HL-60 (cell line): Measurements from ENCODE around the gene CPNE4.

ENCODE experiments used
- DNase-seq, 2 experiments: peaks; one replicate each; pipeline ENCODE4 v3.0.0-alpha.2; 2010 to 2020; ENCODE audit warnings: low read depth in 1 of 2, low spot score in 1 of 2
- H3K27ac ChIP-seq: fragments of 250-450 bp; sonication (Bioruptor Pico); replicated peaks from 2 replicates; pipeline ENCODE4 v1.5.1; 2020; ENCODE audit warnings: mild to moderate bottlenecking, moderate library complexity
- H3K27me3 ChIP-seq: fragments of 250-450 bp; sonication (Bioruptor Pico); 2 replicates; pipeline ENCODE4 v1.5.1; 2021; ENCODE audit warnings: mild to moderate bottlenecking, moderate library complexity; ENCODE audit not compliant: insufficient read depth, poor library complexity, severe bottlenecking
- H3K4me3 ChIP-seq: replicated peaks from 2 replicates; pipeline ENCODE4 v1.5.1; 2011; ENCODE audit warnings: mild to moderate bottlenecking, control low read depth, low read length; ENCODE audit not compliant: insufficient read depth
- CTCF ChIP-seq: IDR thresholded peaks from one replicate; pipeline ENCODE4 v1.5.1; 2011; ENCODE audit warnings: low read length, control low read depth, inconsistent platforms; ENCODE audit not compliant: insufficient read depth
- GABPA ChIP-seq: IDR thresholded peaks from 2 replicates; pipeline ENCODE4 v1.6.1; 2012; ENCODE audit warnings: low read depth
- POLR2AphosphoS5 ChIP-seq: IDR thresholded peaks from 2 replicates; pipeline ENCODE4 v1.6.1; 2012; ENCODE audit warnings: low read depth
- SPI1 ChIP-seq: IDR thresholded peaks from 2 replicates; pipeline ENCODE4 v1.6.1; 2012; ENCODE audit warnings: low read depth, mild to moderate bottlenecking, borderline replicate concordance
- TF ChIP-seq, protein P1 (sequence below): IDR thresholded peaks from 2 replicates; pipeline ENCODE4 v1.6.1; 2012; ENCODE audit warnings: low read depth; ENCODE audit not compliant: insufficient replicate concordance

CPNE4 gene

GRCh38 chr3:131582438-131582837 lies 452.4 kb downstream of the CPNE4 start:
- peaks cover 6% of the 10 kb centered on the region for H3K27me3 ChIP-seq
- H3K27ac ChIP-seq = no peak overlapping the region
- TF ChIP-seq, protein P1, sequence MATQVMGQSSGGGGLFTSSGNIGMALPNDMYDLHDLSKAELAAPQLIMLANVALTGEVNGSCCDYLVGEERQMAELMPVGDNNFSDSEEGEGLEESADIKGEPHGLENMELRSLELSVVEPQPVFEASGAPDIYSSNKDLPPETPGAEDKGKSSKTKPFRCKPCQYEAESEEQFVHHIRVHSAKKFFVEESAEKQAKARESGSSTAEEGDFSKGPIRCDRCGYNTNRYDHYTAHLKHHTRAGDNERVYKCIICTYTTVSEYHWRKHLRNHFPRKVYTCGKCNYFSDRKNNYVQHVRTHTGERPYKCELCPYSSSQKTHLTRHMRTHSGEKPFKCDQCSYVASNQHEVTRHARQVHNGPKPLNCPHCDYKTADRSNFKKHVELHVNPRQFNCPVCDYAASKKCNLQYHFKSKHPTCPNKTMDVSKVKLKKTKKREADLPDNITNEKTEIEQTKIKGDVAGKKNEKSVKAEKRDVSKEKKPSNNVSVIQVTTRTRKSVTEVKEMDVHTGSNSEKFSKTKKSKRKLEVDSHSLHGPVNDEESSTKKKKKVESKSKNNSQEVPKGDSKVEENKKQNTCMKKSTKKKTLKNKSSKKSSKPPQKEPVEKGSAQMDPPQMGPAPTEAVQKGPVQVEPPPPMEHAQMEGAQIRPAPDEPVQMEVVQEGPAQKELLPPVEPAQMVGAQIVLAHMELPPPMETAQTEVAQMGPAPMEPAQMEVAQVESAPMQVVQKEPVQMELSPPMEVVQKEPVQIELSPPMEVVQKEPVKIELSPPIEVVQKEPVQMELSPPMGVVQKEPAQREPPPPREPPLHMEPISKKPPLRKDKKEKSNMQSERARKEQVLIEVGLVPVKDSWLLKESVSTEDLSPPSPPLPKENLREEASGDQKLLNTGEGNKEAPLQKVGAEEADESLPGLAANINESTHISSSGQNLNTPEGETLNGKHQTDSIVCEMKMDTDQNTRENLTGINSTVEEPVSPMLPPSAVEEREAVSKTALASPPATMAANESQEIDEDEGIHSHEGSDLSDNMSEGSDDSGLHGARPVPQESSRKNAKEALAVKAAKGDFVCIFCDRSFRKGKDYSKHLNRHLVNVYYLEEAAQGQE = no peak
- TF ChIP-seq GABPA = no peak
- TF ChIP-seq SPI1 = no peak
- TF ChIP-seq CTCF = no peak
- no peak for TF ChIP-seq POLR2AphosphoS5
- DNase-seq = no peak
- H3K4me3 ChIP-seq = no peak overlapping the region

DNA sequence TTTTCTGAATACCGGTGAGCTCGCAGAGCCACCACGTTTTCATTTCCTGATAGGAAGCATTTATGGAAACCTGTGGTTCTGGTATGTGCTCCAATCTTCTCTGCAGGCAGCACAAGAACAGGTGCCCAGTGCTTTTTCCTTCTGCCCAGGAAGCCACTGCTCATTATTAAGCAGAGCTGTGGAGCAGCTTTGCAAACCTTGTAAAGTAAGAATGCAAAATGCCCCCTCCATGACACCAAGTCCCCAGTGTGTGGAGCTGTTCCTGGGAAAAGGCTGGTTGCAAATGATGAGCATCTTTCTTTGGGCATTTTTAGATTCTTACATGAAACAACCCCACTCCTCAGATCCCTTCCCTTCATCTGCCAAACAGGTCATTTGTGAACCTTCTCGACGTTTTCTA lies 466.4 kb downstream of the CPNE4 start:
- H3K4me3 ChIP-seq = no peak overlapping the region
- no peak overlapping the region for H3K27ac ChIP-seq
- H3K27me3 ChIP-seq = peaks cover 7% of the 10 kb centered on the region
- DNase-seq = no peak
- no peak for TF ChIP-seq SPI1
- TF ChIP-seq, protein P1 = no peak
- no peak for TF ChIP-seq GABPA
- TF ChIP-seq CTCF = no peak

- H3K27ac ChIP-seq = no peak overlapping the region
- TF ChIP-seq GABPA (no peak), SPI1 (no peak), CTCF (no peak), POLR2AphosphoS5 (no peak)
- TF ChIP-seq, protein P1 = no peak
- H3K27me3 ChIP-seq = peaks cover 7% of the 10 kb centered on the region
- no peak overlapping the region for H3K4me3 ChIP-seq
- DNase-seq = no peak
Measured at GRCh38 chr3:131564812-131565211, 470.0 kb downstream of the CPNE4 start.
